WTC11 (cell line): ENCODE data around the gene KLHL34. TPM values are rescaled to one million over a fixed set of nuclear protein-coding genes. Genes with fewer than 3 reads are reported as not detected.

Experiments
- ATAC-seq: fragments of 200-7000 bp; cut with Tn5 transposase; 2 replicates; pipeline ENCODE4 v1.10.0; 2021; ENCODE audit warnings: mild to moderate bottlenecking, moderate library complexity
- CTCF ChIA-PET: fragments of 300-600 bp; sonication (Branson Sonifier 250); formaldehyde crosslinking; loops from one replicate; lab custom pipeline; 2021; ENCODE audit warnings: antibody characterized with exemption; lab: Charles Lee
- POLR2A ChIA-PET: fragments of 350-600 bp; sonication (Branson Sonifier 250); formaldehyde crosslinking; loops from one replicate; lab custom pipeline; 2021; ENCODE audit warnings: antibody characterized with exemption; lab: Charles Lee
- DNase-seq: peaks from one replicate; pipeline ENCODE4 v3.0.0; 2021; ENCODE audit warnings: low spot score
- H3K27ac Mint-ChIP-seq: 2 replicates; pipeline ENCODE4 v1.8.0; 2021; ENCODE audit warnings: mixed read lengths
- H3K27me3 Mint-ChIP-seq: 2 replicates; pipeline ENCODE4 v1.8.0; 2021; ENCODE audit warnings: low read depth, mild to moderate bottlenecking, moderate library complexity, mixed read lengths
- H3K36me3 Mint-ChIP-seq: 2 replicates; pipeline ENCODE4 v1.8.0; 2021; ENCODE audit warnings: mixed read lengths
- H3K4me1 Mint-ChIP-seq: 2 replicates; pipeline ENCODE4 v1.8.0; 2022; ENCODE audit warnings: mixed read lengths
- H3K4me3 Mint-ChIP-seq: 2 replicates; pipeline ENCODE4 v1.8.0; 2021; ENCODE audit warnings: mild to moderate bottlenecking, moderate library complexity, mixed read lengths
- H3K9me3 Mint-ChIP-seq: 2 replicates; pipeline ENCODE4 v1.8.0; 2021; ENCODE audit warnings: mixed read lengths
- ARID4B ChIP-seq: sonication (generic); formaldehyde crosslinking; IDR thresholded peaks from 2 replicates; pipeline ENCODE4 v1.8.0; 2023; ENCODE audit warnings: missing genetic modification reagents, mild to moderate bottlenecking, borderline replicate concordance
- ERG ChIP-seq: fragments of 250-450 bp; sonication (Bioruptor Pico); IDR thresholded peaks from 2 replicates; pipeline ENCODE4 v1.8.0; 2021; ENCODE audit warnings: mild to moderate bottlenecking
- ESRRA ChIP-seq: sonication (generic); formaldehyde crosslinking; IDR thresholded peaks from 2 replicates; pipeline ENCODE4 v1.8.1; 2022; ENCODE audit warnings: mild to moderate bottlenecking, missing genetic modification reagents, borderline replicate concordance
- ETV6 ChIP-seq: sonication (generic); formaldehyde crosslinking; IDR thresholded peaks from 2 replicates; pipeline ENCODE4 v1.8.1; 2022; ENCODE audit warnings: mild to moderate bottlenecking, missing genetic modification reagents
- FOXJ3 ChIP-seq: sonication (generic); formaldehyde crosslinking; IDR thresholded peaks from 2 replicates; pipeline ENCODE4 v1.9.0; 2021; ENCODE audit warnings: missing genetic modification reagents, mild to moderate bottlenecking, borderline replicate concordance
- GRHL2 ChIP-seq: fragments of 250-450 bp; sonication (Bioruptor Pico); IDR thresholded peaks from 2 replicates; pipeline ENCODE4 v1.8.0; 2022; ENCODE audit warnings: mild to moderate bottlenecking, moderate library complexity; ENCODE audit not compliant: insufficient replicate concordance, severe bottlenecking
- NR3C1 ChIP-seq: sonication (generic); formaldehyde crosslinking; conservative IDR thresholded peaks from 2 replicates; pipeline ENCODE4 v1.8.1; 2023; ENCODE audit warnings: low read depth, mild to moderate bottlenecking, missing genetic modification reagents
- OVOL2 ChIP-seq: fragments of 250-450 bp; sonication (Bioruptor Pico); IDR thresholded peaks from 2 replicates; pipeline ENCODE4 v1.9.0; 2021; ENCODE audit warnings: mild to moderate bottlenecking, borderline replicate concordance
- SP1 ChIP-seq: sonication (generic); formaldehyde crosslinking; conservative IDR thresholded peaks from 2 replicates; pipeline ENCODE4 v1.8.1; 2022; ENCODE audit warnings: missing genetic modification reagents
- USF1 ChIP-seq: sonication (generic); formaldehyde crosslinking; IDR thresholded peaks from 2 replicates; pipeline ENCODE4 v1.8.0; 2022; ENCODE audit warnings: mild to moderate bottlenecking, missing genetic modification reagents
- ZNF219 ChIP-seq: sonication (generic); formaldehyde crosslinking; IDR thresholded peaks from 2 replicates; pipeline ENCODE4 v1.8.0; 2023; ENCODE audit warnings: missing genetic modification reagents, mild to moderate bottlenecking, borderline replicate concordance
- ZNF232 ChIP-seq: sonication (generic); formaldehyde crosslinking; IDR thresholded peaks from 2 replicates; pipeline ENCODE4 v1.8.0; 2022; ENCODE audit warnings: mild to moderate bottlenecking, missing genetic modification reagents
- ZNF423 ChIP-seq: fragments of 250-450 bp; sonication (Bioruptor Pico); IDR thresholded peaks from 2 replicates; pipeline ENCODE4 v2.1.2; 2022; ENCODE audit warnings: mild to moderate bottlenecking, moderate library complexity
- ZSCAN18 ChIP-seq: fragments of 250-450 bp; sonication (Bioruptor Pico); IDR thresholded peaks from 2 replicates; pipeline ENCODE4 v2.1.2; 2022; ENCODE audit warnings: mild to moderate bottlenecking, moderate library complexity
- total RNA-seq: library from RNA; stranded (reverse); gene quantifications from 3 replicates; pipeline ENCODE4 v1.2.3, GENCODE V29; 2021
- TF ChIP-seq, protein P1 (sequence below): sonication (generic); formaldehyde crosslinking; IDR thresholded peaks from 2 replicates; pipeline ENCODE4 v1.8.0; 2023; ENCODE audit warnings: mild to moderate bottlenecking, missing genetic modification reagents
- TF ChIP-seq, protein P2 (sequence below): sonication (generic); formaldehyde crosslinking; IDR thresholded peaks from 2 replicates; pipeline ENCODE4 v1.8.1; 2022; ENCODE audit warnings: missing genetic modification reagents, borderline replicate concordance

The KLHL34 gene
- total RNA-seq, 1 experiment from 2014 or later, result 1.6 TPM

DNA sequence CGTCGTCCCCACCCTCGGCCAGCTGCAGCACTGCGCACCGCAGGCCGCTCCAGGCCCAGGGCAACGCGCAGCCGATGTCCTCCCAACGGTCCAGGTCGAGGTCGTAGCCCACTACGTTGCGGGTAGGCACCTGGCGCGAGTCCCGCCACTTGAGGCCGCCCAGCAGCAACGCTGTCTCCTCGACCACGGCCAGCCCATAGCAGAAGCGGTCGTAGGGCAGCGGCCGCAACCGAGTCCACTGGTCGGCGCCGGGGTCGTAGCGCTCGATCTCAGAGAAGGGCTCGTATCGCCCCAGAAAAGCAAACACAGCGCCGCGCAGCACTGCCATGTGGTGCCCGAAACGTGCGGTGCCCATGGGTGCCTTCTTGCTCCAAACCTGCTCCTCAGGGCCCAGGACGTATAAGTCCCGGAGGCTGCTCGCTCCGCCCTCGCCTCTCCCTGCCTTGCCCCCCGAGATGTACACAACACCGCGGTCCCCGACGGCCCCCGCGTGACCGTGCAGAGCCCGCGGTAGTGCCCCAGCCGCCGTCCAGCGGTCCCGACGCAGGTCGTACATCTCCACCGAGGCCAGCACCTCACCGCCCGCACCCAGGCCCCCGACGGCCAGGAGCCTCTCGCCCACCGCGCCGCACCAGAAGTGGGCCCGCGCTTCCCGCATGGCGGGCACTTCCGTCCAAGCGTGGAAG, 2.1 kb downstream of the KLHL34 start (continued):
- TF ChIP-seq ZSCAN18 (CRISPR knock-in tag) (no peak), USF1 (CRISPR knock-in tag) (no peak), ZNF423 (CRISPR knock-in tag) (no peak), SP1 (CRISPR knock-in tag) (no peak), ETV6 (no peak), ERG (CRISPR knock-in tag) (no peak), FOXJ3 (CRISPR knock-in tag) (no peak)
- TF ChIP-seq, protein P1, sequence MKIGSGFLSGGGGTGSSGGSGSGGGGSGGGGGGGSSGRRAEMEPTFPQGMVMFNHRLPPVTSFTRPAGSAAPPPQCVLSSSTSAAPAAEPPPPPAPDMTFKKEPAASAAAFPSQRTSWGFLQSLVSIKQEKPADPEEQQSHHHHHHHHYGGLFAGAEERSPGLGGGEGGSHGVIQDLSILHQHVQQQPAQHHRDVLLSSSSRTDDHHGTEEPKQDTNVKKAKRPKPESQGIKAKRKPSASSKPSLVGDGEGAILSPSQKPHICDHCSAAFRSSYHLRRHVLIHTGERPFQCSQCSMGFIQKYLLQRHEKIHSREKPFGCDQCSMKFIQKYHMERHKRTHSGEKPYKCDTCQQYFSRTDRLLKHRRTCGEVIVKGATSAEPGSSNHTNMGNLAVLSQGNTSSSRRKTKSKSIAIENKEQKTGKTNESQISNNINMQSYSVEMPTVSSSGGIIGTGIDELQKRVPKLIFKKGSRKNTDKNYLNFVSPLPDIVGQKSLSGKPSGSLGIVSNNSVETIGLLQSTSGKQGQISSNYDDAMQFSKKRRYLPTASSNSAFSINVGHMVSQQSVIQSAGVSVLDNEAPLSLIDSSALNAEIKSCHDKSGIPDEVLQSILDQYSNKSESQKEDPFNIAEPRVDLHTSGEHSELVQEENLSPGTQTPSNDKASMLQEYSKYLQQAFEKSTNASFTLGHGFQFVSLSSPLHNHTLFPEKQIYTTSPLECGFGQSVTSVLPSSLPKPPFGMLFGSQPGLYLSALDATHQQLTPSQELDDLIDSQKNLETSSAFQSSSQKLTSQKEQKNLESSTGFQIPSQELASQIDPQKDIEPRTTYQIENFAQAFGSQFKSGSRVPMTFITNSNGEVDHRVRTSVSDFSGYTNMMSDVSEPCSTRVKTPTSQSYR (CRISPR knock-in tag), result no peak

- Mint-ChIP-seq H3K9me3 (no peaks in the 10 kb centered on the region), H3K4me3 (no peak overlapping the region), H3K36me3 (peaks cover 6% of the 10 kb centered on the region), H3K27me3 (no peaks in the 10 kb centered on the region), H3K4me1 (peaks cover 5% of the 10 kb centered on the region; the same call in 1 of the 2 replicates), H3K27ac (no peak overlapping the region)
- ATAC-seq (no peak), DNase-seq (no peak)
- POLR2A ChIA-PET, result no interaction called here
- CTCF ChIA-PET, result no interaction called here
- no peak for TF ChIP-seq ZNF219 (CRISPR knock-in tag)
- no peak for TF ChIP-seq ZNF232 (CRISPR knock-in tag)
Observed at GRCh38 chrX:21645886-21646285, 12.2 kb downstream of the KLHL34 start.

DNA sequence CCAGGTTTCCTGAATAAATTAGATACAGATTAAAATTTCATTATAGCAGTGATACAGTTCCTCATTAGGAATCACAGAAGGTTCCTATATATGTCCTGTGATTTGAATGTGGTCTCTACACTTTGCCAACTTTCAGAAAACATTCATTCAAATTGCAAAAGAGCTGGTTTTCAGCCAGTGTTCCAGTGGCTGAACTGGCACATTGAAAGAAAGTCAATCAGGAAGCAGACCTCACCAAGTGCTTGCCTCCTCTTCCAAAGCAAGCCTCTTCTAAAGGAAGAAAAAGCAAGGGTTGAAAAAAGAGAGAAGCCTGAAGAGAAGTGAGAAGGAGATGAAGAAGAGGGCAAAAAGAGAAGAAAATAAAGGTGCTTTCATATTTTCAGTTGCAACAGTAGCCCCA, 12.7 kb downstream of the KLHL34 start:
- ATAC-seq (no peak), DNase-seq (no peak)
- H3K27me3 Mint-ChIP-seq, result no peaks in the 10 kb centered on the region
- no peak overlapping the region for H3K4me3 Mint-ChIP-seq
- H3K4me1 Mint-ChIP-seq, result peaks cover 5% of the 10 kb centered on the region; the same call in 1 of the 2 replicates
- H3K9me3 Mint-ChIP-seq, result no peaks in the 10 kb centered on the region
- no peak overlapping the region for H3K27ac Mint-ChIP-seq
- TF ChIP-seq ESRRA, result no peak
- TF ChIP-seq, protein P2, sequence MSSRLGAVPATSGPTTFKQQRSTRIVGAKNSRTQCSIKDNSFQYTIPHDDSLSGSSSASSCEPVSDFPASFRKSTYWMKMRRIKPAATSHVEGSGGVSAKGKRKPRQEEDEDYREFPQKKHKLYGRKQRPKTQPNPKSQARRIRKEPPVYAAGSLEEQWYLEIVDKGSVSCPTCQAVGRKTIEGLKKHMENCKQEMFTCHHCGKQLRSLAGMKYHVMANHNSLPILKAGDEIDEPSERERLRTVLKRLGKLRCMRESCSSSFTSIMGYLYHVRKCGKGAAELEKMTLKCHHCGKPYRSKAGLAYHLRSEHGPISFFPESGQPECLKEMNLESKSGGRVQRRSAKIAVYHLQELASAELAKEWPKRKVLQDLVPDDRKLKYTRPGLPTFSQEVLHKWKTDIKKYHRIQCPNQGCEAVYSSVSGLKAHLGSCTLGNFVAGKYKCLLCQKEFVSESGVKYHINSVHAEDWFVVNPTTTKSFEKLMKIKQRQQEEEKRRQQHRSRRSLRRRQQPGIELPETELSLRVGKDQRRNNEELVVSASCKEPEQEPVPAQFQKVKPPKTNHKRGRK, result no peak
- no peak for TF ChIP-seq OVOL2 (CRISPR knock-in tag)
- TF ChIP-seq ETV6, result no peak
- no peak for TF ChIP-seq NR3C1 (CRISPR knock-in tag)
- TF ChIP-seq ARID4B (CRISPR knock-in tag), result no peak
- TF ChIP-seq GRHL2, result no peak
- ChIA-PET POLR2A (no interaction called here), CTCF (no interaction called here)
- H3K36me3 Mint-ChIP-seq, result peaks cover 6% of the 10 kb centered on the region
